SU-DHL-6 (cell line): ENCODE data around the gene TFEB.

ENCODE experiments used
- H2AFZ ChIP-seq: fragments of 200-600 bp; sonication (generic); 2 replicates; pipeline ENCODE4 v1.6.1; 2014; ENCODE audit warnings: low read depth, mild to moderate bottlenecking, moderate library complexity, mixed read lengths, antibody characterized with exemption, low read length; ENCODE audit not compliant: severe bottlenecking
- H3F3A ChIP-seq: fragments of 200-600 bp; shearing (Covaris generic); 2 replicates; pipeline ENCODE4 v1.6.0; 2016; ENCODE audit warnings: antibody characterized with exemption, mild to moderate bottlenecking; ENCODE audit not compliant: insufficient read depth
- H3K27ac ChIP-seq: fragments of 200-600 bp; sonication (generic); 2 replicates; pipeline ENCODE4 v1.5.1; 2016; ENCODE audit warnings: low read depth, mild to moderate bottlenecking, low read length, moderate library complexity, mixed read lengths
- H3K27me3 ChIP-seq: fragments of 200-600 bp; sonication (generic), shearing (Covaris generic); 2 replicates; pipeline ENCODE4 v1.6.0; 2014; ENCODE audit warnings: mild to moderate bottlenecking, low read length
- H3K36me3 ChIP-seq: fragments of 200-600 bp; sonication (generic); 2 replicates; pipeline ENCODE4 v1.6.1; 2014; ENCODE audit warnings: mild to moderate bottlenecking, low read length, mixed read lengths
- H3K4me2 ChIP-seq: fragments of 300-600, 200-600 bp; shearing (Covaris generic), sonication (generic); 2 replicates; pipeline ENCODE4 v1.6.0; 2014; ENCODE audit warnings: low read length, low read depth, mild to moderate bottlenecking; ENCODE audit not compliant: poor library complexity, severe bottlenecking
- H3K4me3 ChIP-seq: fragments of 200-600 bp; sonication (generic); 2 replicates; pipeline ENCODE4 v1.5.1; 2014; ENCODE audit warnings: antibody characterized with exemption, low read length, mild to moderate bottlenecking, mixed read lengths; ENCODE audit not compliant: insufficient read depth, poor library complexity, severe bottlenecking
- H3K79me2 ChIP-seq: fragments of 200-600 bp; sonication (generic); 2 replicates; pipeline ENCODE4 v1.6.1; 2014; ENCODE audit warnings: mild to moderate bottlenecking, low read length, moderate library complexity; ENCODE audit not compliant: insufficient read depth
- H3K9ac ChIP-seq: fragments of 200-600 bp; sonication (generic); 2 replicates; pipeline ENCODE4 v1.7.0; 2014; ENCODE audit warnings: mild to moderate bottlenecking, low read length
- H3K9me2 ChIP-seq: fragments of 200-600 bp; sonication (generic); replicated peaks from 2 replicates; pipeline ENCODE4 v1.6.1; 2014; ENCODE audit warnings: low read length; ENCODE audit not compliant: insufficient read depth
- H3K9me3 ChIP-seq: fragments of 200-600 bp; sonication (generic); 2 replicates; pipeline ENCODE4 v1.6.1; 2014; ENCODE audit warnings: low read length, mixed read lengths; ENCODE audit not compliant: insufficient read depth
- H4K20me1 ChIP-seq: fragments of 200-600 bp; sonication (generic); 2 replicates; pipeline ENCODE4 v1.6.1; 2014; ENCODE audit warnings: low read depth, mild to moderate bottlenecking, antibody characterized with exemption, low read length, moderate library complexity, mixed read lengths
- CTCF ChIP-seq: fragments of 200-600 bp; sonication (generic); IDR thresholded peaks from one replicate; pipeline ENCODE4 v1.5.1; 2017; ENCODE audit warnings: antibody characterized with exemption, mild to moderate bottlenecking, low read length, moderate library complexity; ENCODE audit not compliant: insufficient read depth, poor library complexity, severe bottlenecking
- EZH2phosphoT487 ChIP-seq: fragments of 200-600 bp; sonication (generic), shearing (Covaris generic); conservative IDR thresholded peaks from 2 replicates; pipeline ENCODE4 v1.6.1; 2018; ENCODE audit warnings: mild to moderate bottlenecking, antibody characterized with exemption, low read length, moderate library complexity, mixed read lengths

The TFEB gene

GRCh38 chr6:41675176-41675775 lies 60.1 kb downstream of the TFEB start:
- H3K9me3 ChIP-seq = no peaks in the 10 kb centered on the region
- no peak for TF ChIP-seq CTCF
- no peak for TF ChIP-seq EZH2phosphoT487
- no peak overlapping the region for H3K9ac ChIP-seq
- no peaks in the 10 kb centered on the region for H3K79me2 ChIP-seq
- no peak overlapping the region for H3K27ac ChIP-seq
- no peaks in the 10 kb centered on the region for H4K20me1 ChIP-seq
- H3K36me3 ChIP-seq = no peaks in the 10 kb centered on the region
- no peak overlapping the region for H3K4me2 ChIP-seq
- no peaks in the 10 kb centered on the region for H3K27me3 ChIP-seq
- no peaks in the 10 kb centered on the region for H3K9me2 ChIP-seq
- H2AFZ ChIP-seq = no peak overlapping the region
- no peak overlapping the region for H3K4me3 ChIP-seq
- H3F3A ChIP-seq = no peaks in the 10 kb centered on the region

- Histone ChIP-seq H3F3A (no peaks in the 10 kb centered on the region), H3K79me2 (no peaks in the 10 kb centered on the region), H2AFZ (no peak overlapping the region), H4K20me1 (no peaks in the 10 kb centered on the region), H3K9me2 (no peaks in the 10 kb centered on the region), H3K9me3 (no peaks in the 10 kb centered on the region), H3K4me3 (no peak overlapping the region), H3K9ac (no peak overlapping the region), H3K36me3 (no peaks in the 10 kb centered on the region), H3K27ac (no peak overlapping the region), H3K27me3 (no peaks in the 10 kb centered on the region), H3K4me2 (no peak overlapping the region)
- TF ChIP-seq CTCF = no peak
- no peak for TF ChIP-seq EZH2phosphoT487
Observed at GRCh38 chr6:41674231-41675000, 61.0 kb downstream of the TFEB start.

GRCh38 chr6:41673704-41674000 lies 61.8 kb downstream of the TFEB start:
- Histone ChIP-seq H3K9ac (no peak overlapping the region), H3K27me3 (no peaks in the 10 kb centered on the region), H3K79me2 (no peaks in the 10 kb centered on the region), H3F3A (no peaks in the 10 kb centered on the region), H3K4me2 (no peak overlapping the region), H3K4me3 (no peak overlapping the region), H3K9me3 (no peaks in the 10 kb centered on the region), H4K20me1 (no peaks in the 10 kb centered on the region), H2AFZ (no peak overlapping the region), H3K27ac (no peak overlapping the region), H3K9me2 (no peaks in the 10 kb centered on the region), H3K36me3 (no peaks in the 10 kb centered on the region)
- no peak for TF ChIP-seq EZH2phosphoT487
- no peak for TF ChIP-seq CTCF
